GM10248 (cell line): ENCODE results near the gene CDH18.

Experiments used
- CTCF ChIA-PET: fragments of 300-600 bp; sonication (Branson Sonifier 250); formaldehyde crosslinking; extraction: SDS; loops from one replicate; lab custom pipeline; 2021; ENCODE audit warnings: antibody characterized with exemption; lab: Yijun Ruan, JAX
- POLR2A ChIA-PET: fragments of 350-650 bp; sonication (Branson Sonifier 250); formaldehyde crosslinking; extraction: SDS; loops from one replicate; lab custom pipeline; 2020; ENCODE audit warnings: antibody characterized with exemption; lab: Yijun Ruan, JAX
- DNase-seq: peaks from one replicate; pipeline ENCODE4 v3.0.0; 2012; ENCODE audit errors: extremely low spot score
- TF ChIP-seq, protein P1 (sequence below): IDR thresholded peaks from 2 replicates; pipeline ENCODE4 v1.5.1; 2012; ENCODE audit warnings: mild to moderate bottlenecking, low read depth; ENCODE audit errors: extremely low read depth, missing control alignments, control extremely low read depth

CDH18 gene

DNA sequence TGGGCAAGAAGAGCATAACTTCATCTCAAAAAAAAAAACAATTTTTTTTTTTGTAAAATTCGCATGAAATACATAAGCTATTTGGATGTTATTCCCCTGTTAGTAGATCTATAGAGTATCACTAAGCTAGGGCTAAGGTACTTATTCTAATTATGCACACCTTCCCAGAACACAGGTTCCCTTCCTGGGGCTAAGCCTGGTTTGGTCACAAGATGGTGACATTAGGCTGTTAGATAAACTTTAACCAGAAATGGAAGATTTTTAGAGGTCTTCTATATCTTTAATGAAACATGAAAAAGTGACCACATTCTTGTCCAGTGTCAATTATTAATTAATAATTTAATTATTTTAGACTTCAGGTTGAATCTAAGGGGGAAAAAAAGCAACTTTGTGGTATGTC is 433.5 kb downstream of the CDH18 start:
- TF ChIP-seq, protein P1, sequence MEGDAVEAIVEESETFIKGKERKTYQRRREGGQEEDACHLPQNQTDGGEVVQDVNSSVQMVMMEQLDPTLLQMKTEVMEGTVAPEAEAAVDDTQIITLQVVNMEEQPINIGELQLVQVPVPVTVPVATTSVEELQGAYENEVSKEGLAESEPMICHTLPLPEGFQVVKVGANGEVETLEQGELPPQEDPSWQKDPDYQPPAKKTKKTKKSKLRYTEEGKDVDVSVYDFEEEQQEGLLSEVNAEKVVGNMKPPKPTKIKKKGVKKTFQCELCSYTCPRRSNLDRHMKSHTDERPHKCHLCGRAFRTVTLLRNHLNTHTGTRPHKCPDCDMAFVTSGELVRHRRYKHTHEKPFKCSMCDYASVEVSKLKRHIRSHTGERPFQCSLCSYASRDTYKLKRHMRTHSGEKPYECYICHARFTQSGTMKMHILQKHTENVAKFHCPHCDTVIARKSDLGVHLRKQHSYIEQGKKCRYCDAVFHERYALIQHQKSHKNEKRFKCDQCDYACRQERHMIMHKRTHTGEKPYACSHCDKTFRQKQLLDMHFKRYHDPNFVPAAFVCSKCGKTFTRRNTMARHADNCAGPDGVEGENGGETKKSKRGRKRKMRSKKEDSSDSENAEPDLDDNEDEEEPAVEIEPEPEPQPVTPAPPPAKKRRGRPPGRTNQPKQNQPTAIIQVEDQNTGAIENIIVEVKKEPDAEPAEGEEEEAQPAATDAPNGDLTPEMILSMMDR, result no peak
- ChIA-PET POLR2A (no interaction called here), CTCF (no interaction called here)
- no peak for DNase-seq

DNA sequence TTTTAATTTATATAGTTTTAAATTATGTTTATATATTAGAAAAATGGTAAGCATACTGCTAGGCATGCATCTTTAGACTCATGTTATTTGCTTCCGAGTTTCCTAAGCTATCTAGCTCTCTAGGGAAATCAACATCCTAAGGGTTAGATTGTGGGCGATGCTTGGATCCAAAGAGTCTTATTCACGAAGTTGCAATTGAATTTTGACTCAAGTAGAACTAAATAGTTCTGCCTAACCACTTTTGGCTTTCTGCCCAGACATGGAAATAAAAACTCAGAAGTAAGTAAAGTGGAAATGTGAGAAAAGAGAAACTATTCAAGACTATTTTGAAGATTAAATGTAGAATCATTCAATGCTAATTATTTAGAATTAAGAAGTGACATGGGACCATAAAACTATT is 440.4 kb downstream of the CDH18 start:
- no peak for DNase-seq

DNA sequence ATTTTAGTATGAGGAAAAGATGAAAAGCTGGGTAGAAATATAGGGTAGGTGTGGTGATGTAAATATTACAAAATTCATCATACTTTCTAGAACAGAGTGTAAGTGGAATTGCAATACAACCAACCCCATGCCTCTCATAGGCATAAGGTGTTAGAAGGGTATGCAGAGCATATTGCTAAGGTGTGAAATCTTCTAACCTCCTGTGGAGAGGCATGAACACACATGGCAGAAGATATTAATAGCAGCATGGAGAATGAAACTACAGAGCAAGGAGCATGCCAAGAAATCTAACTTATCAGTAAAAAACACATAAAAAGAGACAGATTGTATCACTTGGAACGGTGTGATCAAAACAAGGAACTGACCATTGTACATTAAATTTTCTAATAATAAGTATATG is 441.5 kb downstream of the CDH18 start:
- TF ChIP-seq, protein P1, result no peak
- DNase-seq, result no peak
- POLR2A ChIA-PET, result no interaction called here
- CTCF ChIA-PET, result no interaction called here

More for the DNA sequence above, 440.4 kb downstream of the CDH18 start:
- ChIA-PET POLR2A (no interaction called here), CTCF (no interaction called here)
- TF ChIP-seq, protein P1, result no peak

DNA sequence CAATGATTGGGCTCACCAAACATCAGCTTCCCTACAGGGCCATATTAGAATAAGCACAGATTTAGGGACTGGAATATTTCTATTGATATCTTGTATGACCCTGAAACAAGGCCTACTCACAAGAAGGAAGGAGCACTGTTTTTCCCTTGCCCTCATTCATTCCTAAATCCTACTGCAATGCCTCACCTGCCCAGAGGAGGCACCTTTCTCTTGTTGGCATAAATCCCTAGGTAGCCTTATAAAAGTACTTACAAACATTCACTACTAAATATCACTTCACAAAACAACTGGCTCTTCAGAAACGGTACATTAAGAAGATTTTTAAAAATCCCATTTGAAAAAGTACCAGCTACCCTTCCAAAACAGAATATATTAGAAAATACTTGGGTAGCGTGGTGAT is 449.4 kb downstream of the CDH18 start:
- ChIA-PET CTCF (interaction anchor here (0.9 kb wide), 1 partner anchor 30 kb away, joined by 3 read pairs; no protein-coding TSS in a partner anchor), POLR2A (no interaction called here)
- DNase-seq, result no peak
- TF ChIP-seq, protein P1, result no peak

DNA sequence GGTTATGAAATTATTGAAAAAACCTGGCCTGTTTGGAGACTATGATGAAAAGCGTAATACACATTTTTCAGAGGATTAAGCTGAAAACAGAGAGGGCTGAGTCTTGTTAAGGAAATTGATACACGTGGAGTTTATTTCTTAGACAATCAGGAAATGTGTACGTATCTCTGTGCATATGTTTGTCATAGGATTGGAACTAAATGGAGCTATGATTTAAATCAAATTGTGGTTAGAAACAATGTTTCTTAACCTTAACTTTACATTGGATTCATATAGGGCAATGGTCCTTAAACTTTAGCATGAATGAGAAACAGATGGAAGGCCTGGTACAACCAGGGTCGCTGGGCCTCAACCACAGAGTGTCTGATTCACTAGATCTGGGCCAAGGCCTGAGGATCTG is 451.6 kb downstream of the CDH18 start:
- TF ChIP-seq, protein P1, result no peak
- POLR2A ChIA-PET, result no interaction called here
- no peak for DNase-seq
- CTCF ChIA-PET, result no interaction called here

DNA sequence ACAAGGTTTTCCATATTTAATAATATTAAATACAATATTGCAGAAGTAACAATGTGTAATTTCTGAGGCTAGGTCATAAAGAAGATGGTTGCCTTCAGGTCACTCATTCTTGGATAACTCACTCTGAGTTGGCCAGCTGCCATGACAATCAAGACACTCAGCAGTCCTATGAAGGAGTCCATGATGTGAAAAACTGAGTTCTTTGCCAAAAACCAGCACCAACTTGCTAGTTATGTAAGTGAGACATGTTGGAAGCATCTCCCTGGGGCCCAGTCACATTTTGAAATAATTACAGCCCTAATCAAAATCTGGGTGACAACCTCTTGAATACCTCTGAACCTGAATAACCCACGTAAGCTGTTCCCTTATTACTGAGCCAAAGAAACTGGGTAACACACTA is 453.2 kb downstream of the CDH18 start:
- no peak for DNase-seq
- TF ChIP-seq, protein P1, result no peak
- CTCF ChIA-PET, result no interaction called here
- POLR2A ChIA-PET, result no interaction called here

DNA sequence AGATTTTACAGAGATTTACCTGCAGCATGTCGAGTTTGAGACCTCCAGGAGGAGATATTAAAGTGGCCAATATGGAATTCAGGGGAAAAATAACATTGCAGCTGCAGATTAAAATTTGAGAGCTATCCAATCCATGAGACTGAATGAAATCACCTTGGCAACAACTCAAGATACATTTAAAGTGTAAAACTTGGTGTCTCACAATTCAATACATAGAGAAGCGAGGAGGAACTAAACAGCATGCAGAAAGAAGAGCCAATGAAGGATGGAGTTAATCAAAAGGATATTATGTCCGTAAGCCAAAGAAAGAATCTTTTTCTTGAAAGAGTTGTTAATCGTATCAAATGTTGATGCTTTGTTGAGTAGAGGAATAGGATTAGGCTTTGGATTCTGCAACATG is 455.1 kb downstream of the CDH18 start:
- CTCF ChIA-PET, result interaction anchor here (1.0 to 1.5 kb wide), 3 partner anchors 23 to 49 kb away, joined by 3 to 4 read pairs (median 3); no protein-coding TSS in a partner anchor
- POLR2A ChIA-PET, result no interaction called here
- TF ChIP-seq, protein P1, result no peak
- no peak for DNase-seq
